ENCODE data around the gene RAD51B. TPM values are rescaled to one million over a fixed set of nuclear protein-coding genes. Genes with fewer than 3 reads are reported as not detected.

Gene RAD51B
- total and polyA plus RNA-seq, 2 of the 13 experiments (the other 11 are each of a cell fraction or from before 2014, with no cell fraction given) = 7.0 to 9.5 TPM

DNA sequence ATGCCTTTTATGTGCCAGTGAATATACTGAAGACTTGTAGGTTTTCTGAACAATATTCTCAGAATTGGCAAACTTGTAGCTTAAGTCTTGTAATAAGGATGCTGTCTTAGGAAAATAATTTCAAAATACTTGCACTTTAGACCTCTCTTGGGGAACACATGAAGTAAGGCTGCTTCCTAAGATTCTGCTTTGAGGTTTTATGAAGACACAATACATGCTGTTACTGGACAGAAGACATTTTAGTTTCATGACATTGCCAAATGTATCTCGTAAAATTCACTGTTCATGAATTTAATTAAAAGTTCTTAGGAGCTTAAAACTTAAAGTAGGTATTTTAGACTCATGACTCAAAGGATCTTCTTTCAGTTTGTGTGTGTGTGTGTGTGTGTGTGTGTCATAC is 80.7 kb downstream of the RAD51B start:
- no TSS peak for BruUV-seq (replicated peaks)
- peak; percentile 40 for FAIRE-seq
- Histone ChIP-seq H3K4me1 (ENCODE audit: insufficient read depth, low read length) (no peaks in the 10 kb centered on the region), H3K9ac (ENCODE audit: insufficient read depth, low read depth, low read length) (no peak overlapping the region), H3K4me3 (replicated peaks in 1 of 3; ENCODE audit: insufficient read depth in 1 of 3, low read depth in 2 of 3, low read length in 3 of 3) (no peak overlapping the region), H3K27ac (ENCODE audit: extremely low read length, insufficient read depth, low read length) (no peak overlapping the region), H3K4me2 (ENCODE audit: low read depth, low read length) (no peak overlapping the region), H3K9me3 (ENCODE audit: low read length) (peaks cover 7% of the 10 kb centered on the region; the same call in 1 of the 2 replicates), H3K79me2 (ENCODE audit: insufficient read depth, low read length) (no peaks in the 10 kb centered on the region), H4K20me1 (ENCODE audit: insufficient read depth, low read length) (no peaks in the 10 kb centered on the region), H3K36me3 (replicated peaks in 1 of 2; ENCODE audit: control insufficient read depth in 1 of 2, insufficient read depth in 2 of 2, low read length in 2 of 2) (no peaks in the 10 kb centered on the region), H2AFZ (ENCODE audit: low read length) (no peak overlapping the region), H3K27me3 (ENCODE audit: control insufficient read depth in 1 of 2, insufficient read depth in 2 of 2, low read length in 2 of 2) (no peaks in the 10 kb centered on the region)
- intact Hi-C loops (cut with micrococcal nuclease; ENCODE audit: unreplicated experiment) (no loop called here), in situ Hi-C loops (cut with HindIII; ENCODE audit: extremely low pct_ligation_motif_present, low pct_unique_long_range_greater_than_20kb) (no loop called here)
- ChIA-PET CTCF (ENCODE audit: low intra/inter-chr PET ratio, low total read pairs) (no interaction called here), POLR2A (no interaction called here)
- DNase-seq (ENCODE audit: low spot score) = no peak
- no peak for ATAC-seq
- no peak for TF ChIP-seq ZNF816 (CRISPR knock-in tag; IDR thresholded peaks at IDR 0.05; ENCODE audit: borderline replicate concordance)
- no peak for TF ChIP-seq ZEB1 (IDR thresholded peaks at IDR 0.05; ENCODE audit: insufficient replicate concordance, low read depth)
- TF ChIP-seq, protein P1, sequence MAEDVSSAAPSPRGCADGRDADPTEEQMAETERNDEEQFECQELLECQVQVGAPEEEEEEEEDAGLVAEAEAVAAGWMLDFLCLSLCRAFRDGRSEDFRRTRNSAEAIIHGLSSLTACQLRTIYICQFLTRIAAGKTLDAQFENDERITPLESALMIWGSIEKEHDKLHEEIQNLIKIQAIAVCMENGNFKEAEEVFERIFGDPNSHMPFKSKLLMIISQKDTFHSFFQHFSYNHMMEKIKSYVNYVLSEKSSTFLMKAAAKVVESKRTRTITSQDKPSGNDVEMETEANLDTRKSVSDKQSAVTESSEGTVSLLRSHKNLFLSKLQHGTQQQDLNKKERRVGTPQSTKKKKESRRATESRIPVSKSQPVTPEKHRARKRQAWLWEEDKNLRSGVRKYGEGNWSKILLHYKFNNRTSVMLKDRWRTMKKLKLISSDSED (CRISPR knock-in tag; IDR thresholded peaks at IDR 0.05) = no peak
- no peak for TF ChIP-seq KLF16 (CRISPR knock-in tag; IDR thresholded peaks at IDR 0.05)
- TF ChIP-seq, protein P2, sequence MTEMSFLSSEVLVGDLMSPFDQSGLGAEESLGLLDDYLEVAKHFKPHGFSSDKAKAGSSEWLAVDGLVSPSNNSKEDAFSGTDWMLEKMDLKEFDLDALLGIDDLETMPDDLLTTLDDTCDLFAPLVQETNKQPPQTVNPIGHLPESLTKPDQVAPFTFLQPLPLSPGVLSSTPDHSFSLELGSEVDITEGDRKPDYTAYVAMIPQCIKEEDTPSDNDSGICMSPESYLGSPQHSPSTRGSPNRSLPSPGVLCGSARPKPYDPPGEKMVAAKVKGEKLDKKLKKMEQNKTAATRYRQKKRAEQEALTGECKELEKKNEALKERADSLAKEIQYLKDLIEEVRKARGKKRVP (CRISPR knock-in tag; IDR thresholded peaks at IDR 0.05) = no peak
- TF ChIP-seq, protein P3, sequence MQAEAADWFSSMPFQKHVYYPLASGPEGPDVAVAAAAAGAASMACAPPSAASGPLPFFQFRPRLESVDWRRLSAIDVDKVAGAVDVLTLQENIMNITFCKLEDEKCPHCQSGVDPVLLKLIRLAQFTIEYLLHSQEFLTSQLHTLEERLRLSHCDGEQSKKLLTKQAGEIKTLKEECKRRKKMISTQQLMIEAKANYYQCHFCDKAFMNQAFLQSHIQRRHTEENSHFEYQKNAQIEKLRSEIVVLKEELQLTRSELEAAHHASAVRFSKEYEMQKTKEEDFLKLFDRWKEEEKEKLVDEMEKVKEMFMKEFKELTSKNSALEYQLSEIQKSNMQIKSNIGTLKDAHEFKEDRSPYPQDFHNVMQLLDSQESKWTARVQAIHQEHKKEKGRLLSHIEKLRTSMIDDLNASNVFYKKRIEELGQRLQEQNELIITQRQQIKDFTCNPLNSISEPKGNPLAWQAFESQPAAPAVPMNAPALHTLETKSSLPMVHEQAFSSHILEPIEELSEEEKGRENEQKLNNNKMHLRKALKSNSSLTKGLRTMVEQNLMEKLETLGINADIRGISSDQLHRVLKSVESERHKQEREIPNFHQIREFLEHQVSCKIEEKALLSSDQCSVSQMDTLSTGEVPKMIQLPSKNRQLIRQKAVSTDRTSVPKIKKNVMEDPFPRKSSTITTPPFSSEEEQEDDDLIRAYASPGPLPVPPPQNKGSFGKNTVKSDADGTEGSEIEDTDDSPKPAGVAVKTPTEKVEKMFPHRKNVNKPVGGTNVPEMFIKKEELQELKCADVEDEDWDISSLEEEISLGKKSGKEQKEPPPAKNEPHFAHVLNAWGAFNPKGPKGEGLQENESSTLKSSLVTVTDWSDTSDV (CRISPR knock-in tag; IDR thresholded peaks at IDR 0.05) = no peak
- no peak for TF ChIP-seq HNRNPLL (IDR thresholded peaks at IDR 0.05; ENCODE audit: low read depth, low read length, poor library complexity, severe bottlenecking)
- TF ChIP-seq GTF2F1 (IDR thresholded peaks at IDR 0.05; ENCODE audit: low read length) = no peak
- TF ChIP-seq TBP (CRISPR knock-in tag; IDR thresholded peaks at IDR 0.05) = no peak
- no peak for TF ChIP-seq ZNF367 (CRISPR knock-in tag; IDR thresholded peaks at IDR 0.05; ENCODE audit: borderline replicate concordance)
- TF ChIP-seq HCFC1 (IDR thresholded peaks at IDR 0.05; ENCODE audit: low read depth, low read length) = no peak
- TF ChIP-seq HDAC6 (IDR thresholded peaks at IDR 0.05; ENCODE audit: low read depth, low read length) = no peak
- TF ChIP-seq, protein P4, sequence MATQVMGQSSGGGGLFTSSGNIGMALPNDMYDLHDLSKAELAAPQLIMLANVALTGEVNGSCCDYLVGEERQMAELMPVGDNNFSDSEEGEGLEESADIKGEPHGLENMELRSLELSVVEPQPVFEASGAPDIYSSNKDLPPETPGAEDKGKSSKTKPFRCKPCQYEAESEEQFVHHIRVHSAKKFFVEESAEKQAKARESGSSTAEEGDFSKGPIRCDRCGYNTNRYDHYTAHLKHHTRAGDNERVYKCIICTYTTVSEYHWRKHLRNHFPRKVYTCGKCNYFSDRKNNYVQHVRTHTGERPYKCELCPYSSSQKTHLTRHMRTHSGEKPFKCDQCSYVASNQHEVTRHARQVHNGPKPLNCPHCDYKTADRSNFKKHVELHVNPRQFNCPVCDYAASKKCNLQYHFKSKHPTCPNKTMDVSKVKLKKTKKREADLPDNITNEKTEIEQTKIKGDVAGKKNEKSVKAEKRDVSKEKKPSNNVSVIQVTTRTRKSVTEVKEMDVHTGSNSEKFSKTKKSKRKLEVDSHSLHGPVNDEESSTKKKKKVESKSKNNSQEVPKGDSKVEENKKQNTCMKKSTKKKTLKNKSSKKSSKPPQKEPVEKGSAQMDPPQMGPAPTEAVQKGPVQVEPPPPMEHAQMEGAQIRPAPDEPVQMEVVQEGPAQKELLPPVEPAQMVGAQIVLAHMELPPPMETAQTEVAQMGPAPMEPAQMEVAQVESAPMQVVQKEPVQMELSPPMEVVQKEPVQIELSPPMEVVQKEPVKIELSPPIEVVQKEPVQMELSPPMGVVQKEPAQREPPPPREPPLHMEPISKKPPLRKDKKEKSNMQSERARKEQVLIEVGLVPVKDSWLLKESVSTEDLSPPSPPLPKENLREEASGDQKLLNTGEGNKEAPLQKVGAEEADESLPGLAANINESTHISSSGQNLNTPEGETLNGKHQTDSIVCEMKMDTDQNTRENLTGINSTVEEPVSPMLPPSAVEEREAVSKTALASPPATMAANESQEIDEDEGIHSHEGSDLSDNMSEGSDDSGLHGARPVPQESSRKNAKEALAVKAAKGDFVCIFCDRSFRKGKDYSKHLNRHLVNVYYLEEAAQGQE (IDR thresholded peaks at IDR 0.05; ENCODE audit: borderline replicate concordance in 1 of 2, low read depth in 1 of 2, low read length in 2 of 2) = no peak
- 93% methylated on average over 1 of the region's 1 CpG for WGBS (ENCODE audit: low lambda C conversion rate)

All from HepG2 (cell line).